GM23248 (cell line): ENCODE results near the gene NOC2L.

Source experiments
- EZH2 ChIP-seq: fragments of 200-600 bp; sonication (generic); IDR thresholded peaks from 2 replicates; pipeline ENCODE4 v1.6.1; 2018; ENCODE audit warnings: antibody characterized with exemption, mild to moderate bottlenecking; ENCODE audit not compliant: insufficient read depth, poor library complexity, severe bottlenecking
- EZH2phosphoT487 ChIP-seq: fragments of 200-600 bp; sonication (generic); IDR thresholded peaks from 2 replicates; pipeline ENCODE4 v1.6.1; 2018; ENCODE audit warnings: antibody characterized with exemption, moderate library complexity, mild to moderate bottlenecking, low read depth; ENCODE audit not compliant: insufficient read depth

- TF ChIP-seq EZH2 = no peak
- no peak for TF ChIP-seq EZH2phosphoT487
Measured at GRCh38 chr1:905811-906599, 53.1 kb downstream of the NOC2L start.
